Activated CD8-positive, alpha-beta memory T cell treated with anti-CD3 and anti-CD28 coated beads, Interleukin-2, amount 50 U/mL, for 48 hours (primary cell): Measurements from ENCODE around the gene GOSR1.
"Not testable (repeated sequence)": the region's sequence is repeated elsewhere in the genome, so short reads cannot be mapped to it uniquely, and the experiment has no call there.

Experiments used
- DNase-seq: peaks from one replicate; pipeline ENCODE4 v3.0.0-alpha.2; 2020

GOSR1 gene

GRCh38 chr17:30477083-30477773 is at the start of gene GOSR1:
Gene GOSR1 (plus strand): TSS chr17:30477408. CDS start chr17:30477434, 26 bp downstream.
- peak; percentile 93 for DNase-seq

DNA sequence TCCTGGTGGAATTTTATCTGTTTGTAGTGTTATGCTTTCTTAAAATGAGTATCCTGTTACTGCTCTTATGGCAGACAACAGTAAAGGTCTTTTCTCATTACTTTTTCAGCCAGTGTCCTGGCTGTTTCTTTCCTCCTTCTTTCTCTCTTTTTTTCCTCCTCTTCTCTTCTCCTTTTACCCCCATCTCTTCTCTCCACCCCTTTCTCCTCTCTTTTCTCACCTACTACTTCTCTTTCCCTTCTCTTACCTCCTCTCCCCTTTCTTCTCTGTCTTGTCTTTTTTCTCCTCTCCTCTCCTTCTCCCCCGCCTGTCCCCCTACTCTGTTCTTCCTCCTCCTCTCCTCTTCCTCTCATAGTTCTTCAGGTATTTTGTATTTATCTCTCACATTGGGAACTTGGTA is 49.6 kb upstream of the GOSR1 start:
- no peak for DNase-seq

- no peak for DNase-seq
These were observed 48.1 kb upstream of the GOSR1 start for GRCh38 chr17:30429155-30429554.

DNA sequence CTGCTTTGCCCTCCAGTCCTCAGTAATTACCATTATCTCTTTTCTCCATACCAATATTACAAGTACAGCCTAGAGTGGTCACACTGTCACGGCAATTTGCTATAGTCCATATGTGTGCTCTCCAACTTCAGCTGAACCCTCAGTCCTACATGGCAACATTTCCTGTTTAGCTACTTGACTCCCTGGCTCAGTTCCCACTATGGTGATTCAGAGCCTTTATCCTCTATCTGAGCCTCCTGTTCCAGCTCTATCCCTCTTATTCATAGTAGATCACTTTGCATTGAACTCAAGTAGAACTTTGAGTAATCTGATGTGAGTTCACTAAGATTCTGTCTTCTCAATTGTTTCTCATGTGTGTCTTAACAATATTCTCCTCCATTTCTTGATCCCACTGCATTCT is 43.7 kb upstream of the GOSR1 start:
- no peak for DNase-seq

DNA sequence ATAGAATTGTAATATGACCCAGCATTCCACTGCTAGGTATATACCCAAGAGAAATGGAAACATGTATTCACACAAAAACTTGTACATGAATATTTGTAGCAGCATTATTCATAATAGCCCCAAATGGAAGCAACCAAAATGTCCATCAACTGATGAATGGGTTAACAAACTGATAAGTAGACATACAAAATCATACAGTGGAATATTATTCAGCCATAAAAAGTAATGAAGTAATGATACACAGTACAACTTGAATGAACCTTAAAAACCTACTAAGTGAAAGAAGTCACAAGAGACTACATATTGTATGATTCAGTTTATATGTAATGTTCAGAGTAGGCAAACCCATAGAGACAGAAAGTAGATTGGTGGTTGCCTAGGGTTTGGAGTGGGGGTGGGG is 40.5 kb upstream of the GOSR1 start:
- no peak for DNase-seq

DNA sequence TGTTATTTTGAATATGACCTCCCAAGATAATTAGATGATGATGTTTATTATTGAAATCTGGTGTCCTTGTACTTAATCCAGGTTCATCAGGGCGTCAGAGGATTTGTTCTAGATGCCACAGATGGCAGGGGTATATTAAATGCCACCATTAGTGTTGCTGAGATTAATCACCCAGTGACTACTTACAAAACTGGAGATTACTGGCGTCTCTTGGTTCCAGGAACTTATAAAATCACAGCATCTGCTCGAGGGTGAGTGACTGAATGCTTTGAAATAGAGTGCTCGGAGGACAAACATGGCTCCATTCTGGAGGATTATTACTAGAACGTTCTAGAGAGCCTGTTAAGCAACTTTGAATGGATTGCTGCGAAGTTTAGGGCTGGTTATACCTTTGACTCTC is 33.5 kb upstream of the GOSR1 start:
- no peak for DNase-seq

DNA sequence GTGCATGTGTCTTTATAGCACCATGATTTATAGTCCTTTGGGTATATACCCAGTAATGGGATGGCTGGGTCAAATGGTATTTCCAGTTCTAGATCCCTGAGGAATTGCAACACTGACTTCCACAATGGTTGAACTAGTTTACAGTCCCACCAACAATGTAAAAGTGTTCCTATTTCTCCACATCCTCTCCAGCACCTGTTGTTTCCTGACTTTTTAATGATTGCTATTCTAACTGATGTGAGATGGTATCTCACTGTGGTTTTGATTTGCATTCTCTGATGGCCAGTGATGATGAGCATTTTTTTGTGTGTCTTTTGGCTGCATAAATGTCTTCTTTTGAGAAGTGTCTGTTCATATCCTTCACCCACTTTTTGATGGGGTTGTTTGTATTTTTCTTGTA is 30.6 kb upstream of the GOSR1 start:
- DNase-seq: not testable (repeated sequence)

DNA sequence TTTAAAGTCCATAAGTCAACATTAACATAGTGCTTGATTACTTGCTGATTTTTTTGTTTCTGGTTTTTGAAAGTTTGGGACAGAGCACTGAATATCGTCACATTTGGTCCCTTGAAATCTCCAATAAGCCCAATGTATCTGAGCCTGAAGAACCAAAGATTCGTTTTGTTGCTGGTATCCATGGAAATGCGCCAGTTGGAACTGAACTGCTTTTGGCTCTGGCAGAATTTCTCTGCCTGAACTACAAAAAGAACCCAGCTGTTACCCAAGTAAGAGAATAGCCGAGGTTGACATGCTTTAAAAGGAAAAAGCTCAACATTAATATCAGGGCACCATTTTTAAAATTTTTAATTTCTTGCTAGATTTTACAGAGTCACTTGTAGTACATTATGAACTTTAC is 27.7 kb upstream of the GOSR1 start:
- no peak for DNase-seq

DNA sequence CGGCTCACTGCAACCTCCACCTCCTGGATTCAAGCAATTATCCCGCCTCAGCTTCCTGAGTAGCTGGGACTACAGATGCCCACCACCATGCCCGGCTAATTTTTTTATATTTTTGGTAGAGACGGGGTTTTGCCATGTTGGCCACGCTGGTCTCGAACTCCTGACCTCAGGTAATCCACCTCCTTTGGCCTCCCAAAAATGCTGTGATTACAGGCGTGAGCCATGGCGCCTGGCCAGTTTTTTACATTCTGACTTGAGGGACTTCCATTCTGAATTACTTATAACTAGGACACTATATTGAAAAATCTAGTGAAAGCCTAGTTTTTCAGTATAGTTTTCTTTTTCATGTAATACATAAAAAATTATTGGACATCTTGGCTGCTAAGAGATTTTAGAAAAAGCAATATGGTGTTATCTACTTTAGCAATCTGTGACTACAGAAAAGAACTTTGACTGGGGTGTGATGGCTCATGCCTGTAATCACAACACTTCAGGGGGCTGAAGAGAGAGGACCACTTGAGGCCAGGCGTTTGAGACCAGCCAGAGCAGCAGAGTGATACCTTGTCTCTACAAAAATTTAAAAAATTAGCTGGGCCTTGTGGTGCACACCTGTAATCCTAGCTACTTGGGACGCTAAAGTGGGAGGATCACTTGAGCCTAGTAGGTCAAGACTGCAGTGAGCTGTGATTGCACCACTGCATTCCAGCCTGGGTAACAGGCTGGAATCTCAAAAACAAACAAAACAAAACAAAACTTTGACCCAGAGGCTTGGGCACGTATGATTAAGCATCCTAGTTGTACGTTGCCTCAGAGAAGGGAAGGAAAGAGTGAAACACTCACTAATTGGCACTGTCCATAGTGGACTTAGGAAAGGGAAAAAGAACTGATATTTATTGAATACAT is 26.8 kb upstream of the GOSR1 start:
- no peak for DNase-seq

DNA sequence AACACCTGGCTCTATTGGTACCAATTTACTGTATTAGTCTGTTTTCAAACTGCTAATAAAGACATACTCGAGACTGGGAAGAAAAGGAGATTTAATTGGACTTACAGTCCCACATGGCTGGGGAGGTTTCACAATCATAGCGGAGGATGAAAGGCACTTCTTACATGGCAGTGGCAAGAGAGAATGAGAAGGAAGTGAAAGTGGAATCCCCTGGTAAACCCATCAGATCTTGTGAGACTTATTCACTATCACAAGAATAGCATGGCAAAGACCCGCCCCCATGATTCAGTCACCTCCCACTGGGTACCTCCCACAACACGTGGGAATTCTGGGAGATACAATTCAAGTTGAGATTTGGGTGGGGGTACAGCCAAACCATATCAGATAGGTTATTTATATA is 22.6 kb upstream of the GOSR1 start:
- DNase-seq: no peak

GRCh38 chr17:30458371-30458770 is 18.8 kb upstream of the GOSR1 start:
- DNase-seq: no peak

DNA sequence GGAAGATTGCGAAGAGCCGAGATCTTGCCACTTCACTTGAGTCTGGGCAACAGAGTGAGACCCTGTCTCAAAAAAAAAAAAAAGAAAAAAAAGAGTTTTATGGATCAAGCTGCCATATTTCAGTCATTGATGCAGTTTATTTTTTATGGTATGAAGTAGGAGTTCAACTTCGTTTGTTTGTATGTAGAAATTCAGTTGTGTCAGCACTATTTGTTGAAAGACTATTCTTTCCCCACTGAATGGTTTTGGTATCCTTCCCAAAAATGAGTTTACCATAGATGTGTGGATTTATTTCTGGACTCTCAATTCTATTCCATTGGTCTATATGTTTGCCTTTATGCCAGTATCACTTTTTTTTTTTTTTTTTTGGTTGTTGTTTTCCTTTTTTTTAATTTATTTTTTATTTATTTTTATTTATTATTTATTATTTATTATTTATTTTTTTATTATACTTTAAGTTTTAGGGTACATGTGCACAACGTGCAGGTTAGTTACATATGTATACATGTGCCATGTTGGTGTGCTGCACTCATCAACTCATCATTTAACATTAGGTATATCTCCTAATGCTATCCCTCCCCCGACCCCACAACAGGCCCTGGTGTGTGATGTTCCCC is 18.3 kb upstream of the GOSR1 start:
- not testable (repeated sequence) for DNase-seq

- no peak for DNase-seq
These were observed 8.7 kb upstream of the GOSR1 start for GRCh38 chr17:30468465-30468864.

- DNase-seq: no peak
These were observed 4.8 kb upstream of the GOSR1 start for GRCh38 chr17:30472238-30472890.

DNA sequence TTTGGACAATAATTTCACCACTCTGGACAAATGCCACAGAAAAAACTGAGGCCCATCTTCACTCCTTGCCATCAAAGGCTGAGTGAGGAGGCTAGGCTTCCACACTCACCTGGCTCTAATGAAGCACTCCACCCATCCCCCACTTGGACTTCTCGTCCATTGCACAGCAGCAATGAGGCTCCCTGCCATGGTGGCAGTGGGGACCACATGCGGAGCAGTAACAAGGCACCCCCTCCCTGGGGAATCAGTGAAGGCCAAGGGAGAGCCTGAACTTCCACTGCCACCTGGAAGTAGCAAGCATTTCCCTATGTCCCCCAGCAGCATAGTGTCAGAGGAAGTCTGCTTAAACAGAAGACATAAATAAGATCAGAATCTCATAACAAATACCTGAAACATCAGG is 2.0 kb upstream of the GOSR1 start:
- DNase-seq: no peak

GRCh38 chr17:30476726-30477082 is 504 bp upstream of the GOSR1 start:
- peak; percentile 67 for DNase-seq

GRCh38 chr17:30477774-30478115 is 537 bp downstream of the GOSR1 start:
- no peak for DNase-seq

DNA sequence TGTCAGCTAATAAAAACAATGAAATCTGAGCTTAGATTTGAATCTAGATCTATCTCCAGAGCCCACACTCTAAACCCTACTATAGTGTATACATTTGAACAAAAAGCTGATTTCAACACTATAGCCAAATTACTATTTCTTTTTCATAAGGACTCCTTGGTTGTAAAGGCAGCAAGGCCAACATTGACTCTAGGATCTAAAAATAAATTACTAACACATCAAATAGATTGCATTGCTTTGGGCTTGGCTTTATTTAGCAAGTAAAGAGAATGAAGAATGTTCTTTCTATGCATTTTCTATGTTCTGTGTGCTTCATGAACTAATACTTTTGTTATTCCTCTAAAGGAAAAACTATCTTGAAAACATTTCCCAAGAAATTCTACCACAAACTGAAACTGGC is 5.3 kb downstream of the GOSR1 start:
- DNase-seq: no peak

DNA sequence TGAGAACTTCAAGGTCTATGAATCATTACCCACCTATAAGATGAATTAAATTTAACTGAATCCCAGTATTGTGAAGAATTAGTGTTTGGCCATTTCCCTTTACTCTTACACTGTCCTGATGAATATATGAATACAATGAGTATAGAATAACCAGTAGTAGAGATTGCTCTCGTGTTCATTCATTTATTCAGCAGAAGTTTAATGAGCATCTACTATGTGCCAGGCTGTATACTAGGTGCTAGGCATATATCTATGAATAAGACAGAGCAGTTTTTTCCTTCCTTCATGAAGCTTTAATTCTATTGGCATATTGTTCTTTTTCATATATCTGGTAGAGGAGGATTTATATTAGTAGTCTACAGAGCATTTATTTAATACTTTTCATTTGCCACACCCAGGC is 6.0 kb downstream of the GOSR1 start:
- no peak for DNase-seq

GRCh38 chr17:30493780-30494179 is 16.6 kb downstream of the GOSR1 start:
- no peak for DNase-seq

GRCh38 chr17:30495586-30495985 is 18.4 kb downstream of the GOSR1 start:
- DNase-seq: no peak

DNA sequence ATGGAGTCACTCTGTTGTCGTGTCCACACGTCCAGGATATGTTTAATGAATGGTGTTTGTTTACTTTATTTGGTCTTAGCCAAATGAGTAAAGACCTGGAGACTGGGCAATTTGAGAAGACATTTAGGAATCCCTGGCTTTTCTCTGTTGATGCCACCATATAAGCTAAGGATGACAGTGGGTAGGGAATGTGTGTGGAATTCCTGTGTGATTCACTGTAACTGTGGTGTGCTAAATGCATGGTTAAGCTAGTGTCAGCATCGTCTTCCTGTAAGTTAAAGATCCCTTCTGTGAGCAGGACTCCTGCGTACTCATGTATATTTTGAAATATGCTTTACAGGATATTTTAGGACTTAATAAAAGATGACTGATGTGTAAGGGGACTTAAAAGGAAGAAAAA is 26.4 kb downstream of the GOSR1 start:
- no peak for DNase-seq

- DNase-seq: no peak
These were observed 28.7 kb downstream of the GOSR1 start for GRCh38 chr17:30505868-30506417.
